ENCODE measurements around the gene SYPL2.

- TF ChIP-seq POLR2A (IDR thresholded peaks at IDR 0.05; ENCODE audit: low read depth, low read length) (no peak), TAF1 (IDR thresholded peaks at IDR 0.05; ENCODE audit: borderline replicate concordance, low read depth, low read length) (no peak)
These were observed 2.6 kb downstream of the SYPL2 start for GRCh38 chr1:109468903-109469302.
